Natural killer cell (primary cell): Measurements from ENCODE around the gene NSUN3. TPM values are rescaled to one million over a fixed set of nuclear protein-coding genes. Genes with fewer than 3 reads are reported as not detected.
A peak's percentile ranks its signal among the peaks of the same experiment; 100 is the strongest.

Experiments used
- ATAC-seq, 3 donors: fragments of 150-1000 bp in 2 of 3; fragments of 200-7000 bp in 1 of 3; cut with Tn5 transposase; 1 replicate in 1 of 3; 2 replicates in 2 of 3; pipeline ENCODE4 v1.10.0; 2021; ENCODE audit warnings: mild to moderate bottlenecking in 2 of 3, moderate library complexity in 2 of 3
- DNase-seq, 2 donors: peaks; one replicate each; pipeline versions ENCODE4 v3.0.0 to v3.0.0-alpha.2; 2013 to 2021; ENCODE audit warnings: mixed read lengths in 1 of 2
- H3K27ac ChIP-seq: one replicate; pipeline ENCODE4 v1.5.1; 2013; ENCODE audit warnings: mild to moderate bottlenecking, low read length
- H3K27me3 ChIP-seq: one replicate; pipeline ENCODE4 v1.6.1; 2013; ENCODE audit warnings: low read length; ENCODE audit not compliant: control insufficient read depth, insufficient read depth
- H3K36me3 ChIP-seq: one replicate; pipeline ENCODE4 v1.6.1; 2013; ENCODE audit warnings: low read length; ENCODE audit not compliant: control insufficient read depth, insufficient read depth
- H3K4me1 ChIP-seq: one replicate; pipeline ENCODE4 v1.6.1; 2013; ENCODE audit warnings: low read length; ENCODE audit not compliant: control insufficient read depth, insufficient read depth
- H3K4me3 ChIP-seq: one replicate; pipeline ENCODE4 v1.5.1; 2013; ENCODE audit warnings: low read length
- H3K9me3 ChIP-seq: one replicate; pipeline ENCODE4 v1.6.1; 2013; ENCODE audit warnings: low read length; ENCODE audit not compliant: control insufficient read depth, insufficient read depth
- H3K27ac Mint-ChIP-seq, 2 donors: one replicate each; pipeline ENCODE4 v1.8.0; 2022; ENCODE audit warnings: mild to moderate bottlenecking in 2 of 2, mixed read lengths in 2 of 2, moderate library complexity in 1 of 2
- H3K27me3 Mint-ChIP-seq, 2 donors: one replicate each; pipeline ENCODE4 v1.8.0; 2022; ENCODE audit warnings: low read depth in 2 of 2, mixed read lengths in 2 of 2
- H3K36me3 Mint-ChIP-seq: one replicate; pipeline ENCODE4 v1.8.0; 2022; ENCODE audit warnings: mixed read lengths
- H3K4me1 Mint-ChIP-seq, 2 donors: one replicate each; pipeline ENCODE4 v1.8.0; 2022; ENCODE audit warnings: mixed read lengths in 2 of 2
- H3K4me3 Mint-ChIP-seq: one replicate; pipeline ENCODE4 v1.8.0; 2022; ENCODE audit warnings: mild to moderate bottlenecking, moderate library complexity, mixed read lengths
- H3K9me3 Mint-ChIP-seq, 2 donors: one replicate each; pipeline ENCODE4 v1.8.0; 2022; ENCODE audit warnings: mixed read lengths in 2 of 2
- WGBS: methylation state at CpG from one replicate; pipeline ENCODE4 v1.1.7; 2013; ENCODE audit warnings: missing lambda C conversion rate; ENCODE audit not compliant: insufficient coverage; 5-methylcytosine and 5-hydroxymethylcytosine counted together
- intact Hi-C: fragments of 100-400 bp; cut with micrococcal nuclease; formaldehyde crosslinking; loops from one replicate; pipeline ENCODE4 v1.14.2; 2022
- total RNA-seq, 4 donors: library from RNA; stranded (reverse); fragments of 120-200 nt in 1 of 4; gene quantifications; one replicate each; pipeline versions ENCODE4 v1.2.3 to v1.2.4, GENCODE V29; 2013 to 2022
- TF ChIP-seq, protein P1 (sequence below): fragments of 200-600 bp; IDR thresholded peaks from one replicate; pipeline ENCODE4 v1.8.0; 2022; ENCODE audit warnings: antibody characterized with exemption

NSUN3 gene
- 10 to 100 TPM; 24.0 to 32.4 (median 28.6) TPM for total RNA-seq
- total RNA-seq (2013), result 39.4 TPM

DNA sequence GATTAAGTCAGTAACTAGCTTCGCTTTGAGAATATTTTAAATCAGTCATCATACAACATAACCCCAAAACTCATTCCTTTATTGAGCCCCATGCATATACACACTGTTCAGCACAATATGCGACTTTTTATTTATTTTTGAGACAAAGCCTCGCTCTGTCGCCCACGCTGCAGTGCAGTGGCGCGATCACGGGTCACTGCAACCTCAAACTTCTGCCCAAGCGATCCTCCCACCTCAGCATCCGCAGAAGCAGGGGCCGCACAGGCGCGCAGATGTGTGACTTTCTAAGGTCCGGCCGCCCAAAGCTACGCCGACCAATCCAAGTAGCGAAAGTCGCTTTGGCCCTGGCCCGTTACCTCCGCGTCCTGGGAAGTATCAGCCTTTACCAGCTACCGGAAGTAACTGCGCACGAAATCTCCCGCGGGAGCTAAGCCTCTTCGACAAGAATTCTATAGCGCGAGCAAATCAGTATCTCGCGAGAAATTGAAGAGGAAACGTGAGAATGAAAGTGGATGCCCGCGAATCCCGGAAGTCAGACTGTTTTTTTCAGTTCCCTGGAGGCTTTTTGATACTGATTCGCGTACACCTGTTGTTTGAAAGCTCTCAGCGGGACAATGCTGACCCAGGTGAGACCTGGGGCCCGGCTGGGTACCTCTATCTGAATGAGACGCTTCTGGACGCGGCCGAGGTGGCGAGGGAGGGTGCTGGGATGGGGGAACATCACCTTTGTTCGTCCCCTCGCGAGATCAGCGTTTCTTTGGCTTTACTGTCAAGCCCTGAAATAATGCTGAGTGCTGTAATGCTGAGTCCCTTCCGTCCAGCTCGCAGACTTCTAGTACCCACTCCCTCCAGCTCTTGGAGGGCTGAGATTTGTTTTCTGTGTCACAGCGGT is at the start of gene NSUN3, which contains the start of gene DHFR2:
TSS of gene NSUN3 (plus strand) at position 549 of the 892 bp plus-strand sequence. CDS start at position 615, 66 bp downstream.
TSS of gene DHFR2 (minus strand) at position 404 of the 892 bp plus-strand sequence. CDS start 1,405 bp downstream, outside the sequence.
- peak within 1 kb of the TSS; percentile 89 for H3K4me3 ChIP-seq
- no peaks in the 10 kb centered on the region for H3K9me3 Mint-ChIP-seq
- intact Hi-C loops, result loop anchor here (1.0 kb wide), 1 partner anchor 82 kb away; the partner anchor contains the start of gene ARL13B
- TF ChIP-seq, protein P1, sequence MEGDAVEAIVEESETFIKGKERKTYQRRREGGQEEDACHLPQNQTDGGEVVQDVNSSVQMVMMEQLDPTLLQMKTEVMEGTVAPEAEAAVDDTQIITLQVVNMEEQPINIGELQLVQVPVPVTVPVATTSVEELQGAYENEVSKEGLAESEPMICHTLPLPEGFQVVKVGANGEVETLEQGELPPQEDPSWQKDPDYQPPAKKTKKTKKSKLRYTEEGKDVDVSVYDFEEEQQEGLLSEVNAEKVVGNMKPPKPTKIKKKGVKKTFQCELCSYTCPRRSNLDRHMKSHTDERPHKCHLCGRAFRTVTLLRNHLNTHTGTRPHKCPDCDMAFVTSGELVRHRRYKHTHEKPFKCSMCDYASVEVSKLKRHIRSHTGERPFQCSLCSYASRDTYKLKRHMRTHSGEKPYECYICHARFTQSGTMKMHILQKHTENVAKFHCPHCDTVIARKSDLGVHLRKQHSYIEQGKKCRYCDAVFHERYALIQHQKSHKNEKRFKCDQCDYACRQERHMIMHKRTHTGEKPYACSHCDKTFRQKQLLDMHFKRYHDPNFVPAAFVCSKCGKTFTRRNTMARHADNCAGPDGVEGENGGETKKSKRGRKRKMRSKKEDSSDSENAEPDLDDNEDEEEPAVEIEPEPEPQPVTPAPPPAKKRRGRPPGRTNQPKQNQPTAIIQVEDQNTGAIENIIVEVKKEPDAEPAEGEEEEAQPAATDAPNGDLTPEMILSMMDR, result no peak
- H3K27ac Mint-ChIP-seq, result peak within 1 kb of the TSS; percentile 99
- no peaks in the 10 kb centered on the region for H3K9me3 ChIP-seq
- no peaks in the 10 kb centered on the region for H3K27me3 ChIP-seq
- peaks cover 37 to 45% of the 10 kb centered on the region in 2 donors for H3K4me1 Mint-ChIP-seq
- WGBS, result under 1% methylated on average over 50 of the region's 52 CpGs
- peaks cover 14% of the 10 kb centered on the region for H3K36me3 ChIP-seq
- H3K27me3 Mint-ChIP-seq, result no peaks in the 10 kb centered on the region
- peaks cover 7% of the 10 kb centered on the region for H3K36me3 Mint-ChIP-seq
- peaks cover 7% of the 10 kb centered on the region for H3K4me1 ChIP-seq
- H3K27ac ChIP-seq, result peak within 1 kb of the TSS; percentile 98
- DNase-seq, result peak; percentile 79 to 95
- peak; percentile 83 to 89 (median 86) for ATAC-seq
- H3K4me3 Mint-ChIP-seq, result peak within 1 kb of the TSS; percentile 98

DNA sequence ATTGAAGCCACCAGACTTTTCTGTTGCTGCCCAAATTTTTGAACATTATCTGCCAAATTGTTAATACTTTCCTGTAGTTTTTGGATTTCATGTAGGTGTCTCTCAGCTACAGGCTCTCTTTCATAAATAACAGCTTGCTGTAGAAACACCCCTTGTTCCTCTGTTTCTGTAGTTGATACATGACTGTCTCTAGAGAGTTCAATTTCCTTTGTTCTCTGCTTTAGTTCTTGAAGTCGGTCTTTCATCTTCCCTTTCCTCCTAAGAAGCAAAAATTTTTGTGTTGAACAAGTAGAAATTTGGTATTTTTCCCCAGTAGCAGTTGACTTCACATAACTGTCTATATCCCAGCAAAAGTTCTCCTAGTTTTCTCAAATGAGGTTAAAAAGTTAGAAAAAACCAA is 47.8 kb upstream of the NSUN3 start:
- Histone ChIP-seq H3K4me3 (no peak overlapping the region), H3K27ac (no peak overlapping the region), H3K27me3 (no peaks in the 10 kb centered on the region), H3K4me1 (no peaks in the 10 kb centered on the region), H3K9me3 (no peaks in the 10 kb centered on the region), H3K36me3 (no peaks in the 10 kb centered on the region)
- no peaks in the 10 kb centered on the region for H3K9me3 Mint-ChIP-seq
- intact Hi-C loops, result no loop called here
- no peak overlapping the region for H3K4me3 Mint-ChIP-seq
- WGBS, result no CpG with 5 or more reads among the region's 1 CpG
- H3K4me1 Mint-ChIP-seq, result no peaks in the 10 kb centered on the region
- DNase-seq (peak in 1 of 2 donors; percentile 3), ATAC-seq (no peak)
- no peaks in the 10 kb centered on the region for H3K27me3 Mint-ChIP-seq
- TF ChIP-seq, protein P1, result no peak
- H3K36me3 Mint-ChIP-seq, result no peaks in the 10 kb centered on the region
- no peak overlapping the region for H3K27ac Mint-ChIP-seq

DNA sequence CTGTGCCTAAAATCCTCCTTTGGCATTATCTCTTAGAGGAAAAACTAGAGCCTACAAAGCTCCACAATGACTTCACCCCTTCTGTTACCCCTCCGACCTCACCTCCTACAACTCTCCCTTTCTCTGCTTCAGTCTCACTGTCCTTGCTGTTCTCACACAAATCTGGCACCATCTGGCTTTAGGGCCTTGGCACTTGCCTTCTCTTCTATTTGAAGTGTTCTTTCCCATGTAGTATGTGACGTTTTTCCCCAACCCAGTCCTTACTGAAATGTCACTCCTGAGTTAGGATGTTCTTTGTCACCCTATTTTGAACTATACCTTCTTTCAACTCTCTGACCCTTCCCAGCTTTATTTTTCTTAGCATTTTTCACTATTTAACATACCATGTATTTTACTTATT is 43.2 kb upstream of the NSUN3 start:
- intact Hi-C loops, result no loop called here
- no peaks in the 10 kb centered on the region for H3K27me3 Mint-ChIP-seq
- H3K4me3 Mint-ChIP-seq, result no peak overlapping the region
- DNase-seq, result no peak
- WGBS, result 92% methylated on average over 2 of the region's 2 CpGs
- no peaks in the 10 kb centered on the region for H3K4me1 ChIP-seq
- no peaks in the 10 kb centered on the region for H3K9me3 Mint-ChIP-seq
- H3K4me3 ChIP-seq, result no peak overlapping the region
- no peaks in the 10 kb centered on the region for H3K36me3 Mint-ChIP-seq
- no peak overlapping the region for H3K27ac ChIP-seq
- ATAC-seq, result no peak
- TF ChIP-seq, protein P1, result no peak
- no peaks in the 10 kb centered on the region for H3K9me3 ChIP-seq
- H3K27me3 ChIP-seq, result no peaks in the 10 kb centered on the region
- no peaks in the 10 kb centered on the region for H3K36me3 ChIP-seq
- no peaks in the 10 kb centered on the region for H3K4me1 Mint-ChIP-seq
- peak overlapping the region in 1 of 2 donors; percentile 1 for H3K27ac Mint-ChIP-seq
